Left ventricle myocardium inferior (tissue), 1 donor: Measurements from ENCODE around the gene RAB3C. TPM values are rescaled to one million over a fixed set of nuclear protein-coding genes. Genes with fewer than 3 reads are reported as not detected.

Experiments
- DNase-seq: peaks from one replicate; pipeline ENCODE4 v3.0.0-alpha.2; 2020
- H3K27ac ChIP-seq: fragments of 200-600 bp; replicated peaks from 2 replicates; pipeline ENCODE4 v1.8.0; 2021
- H3K27me3 ChIP-seq: fragments of 200-600 bp; 2 replicates; pipeline ENCODE4 v1.8.0; 2021; ENCODE audit warnings: low read depth
- H3K36me3 ChIP-seq: fragments of 200-600 bp; 2 replicates; pipeline ENCODE4 v1.8.0; 2021
- H3K4me1 ChIP-seq: fragments of 200-600 bp; 2 replicates; pipeline ENCODE4 v1.8.0; 2021
- H3K4me3 ChIP-seq: fragments of 200-600 bp; 2 replicates; pipeline ENCODE4 v1.8.0; 2021; ENCODE audit warnings: mild to moderate bottlenecking, moderate library complexity
- H3K9me3 ChIP-seq: fragments of 200-600 bp; replicated peaks from 2 replicates; pipeline ENCODE4 v1.8.0; 2021
- CTCF ChIP-seq: fragments of 200-600 bp; IDR thresholded peaks from 2 replicates; pipeline ENCODE4 v1.8.0; 2021; ENCODE audit warnings: antibody characterized with exemption, mild to moderate bottlenecking, borderline replicate concordance
- intact Hi-C: fragments of 100-400 bp; cut with micrococcal nuclease; formaldehyde crosslinking; loops from one replicate; pipeline ENCODE4 v1.11.0; 2022
- total RNA-seq: library from RNA; stranded (reverse); fragmentation: NEBNext Ultra II Directional; extraction: Animal tissue kit (Norgen Biotek cat#: 25700); gene quantifications from one replicate; pipeline ENCODE4 v1.2.1, GENCODE V29; 2021
- donor health status: DM: no; HTN: yes; CAD: no; lungs with severe emphysema.

The RAB3C gene
- total RNA-seq, 1 donor from 2014 or later: 1.2 TPM

DNA sequence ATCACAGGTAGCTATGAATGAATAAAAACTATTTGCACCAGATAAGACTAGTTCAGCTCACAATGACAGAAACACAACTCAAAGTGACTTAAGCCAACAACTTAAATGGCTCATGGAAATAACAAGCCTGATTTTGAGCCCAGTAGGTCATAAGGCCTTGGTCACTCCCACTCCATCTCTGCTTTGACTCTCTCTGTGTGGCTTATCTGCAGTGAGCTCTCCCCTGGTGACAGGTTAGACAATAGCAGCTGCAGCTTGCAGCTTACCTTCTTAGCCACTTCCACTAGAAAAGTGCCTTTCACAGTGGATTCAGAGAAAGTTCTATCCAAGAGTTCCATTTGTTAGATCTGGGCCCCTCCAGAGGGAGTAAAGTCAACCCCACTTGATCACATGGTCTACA, 315.7 kb downstream of the RAB3C start:
- no peak for TF ChIP-seq CTCF
- H3K27ac ChIP-seq: no peak overlapping the region
- no peaks in the 10 kb centered on the region for H3K36me3 ChIP-seq
- intact Hi-C loops: no loop called here
- no peaks in the 10 kb centered on the region for H3K27me3 ChIP-seq
- DNase-seq: no peak
- no peaks in the 10 kb centered on the region for H3K9me3 ChIP-seq
- no peak overlapping the region for H3K4me3 ChIP-seq
- peaks cover 7% of the 10 kb centered on the region for H3K4me1 ChIP-seq

- Histone ChIP-seq H3K36me3 (no peaks in the 10 kb centered on the region), H3K4me1 (peaks cover 7% of the 10 kb centered on the region), H3K9me3 (peaks cover 5% of the 10 kb centered on the region), H3K4me3 (no peak overlapping the region), H3K27ac (no peak overlapping the region), H3K27me3 (no peaks in the 10 kb centered on the region)
- no peak for DNase-seq
- intact Hi-C loops: no loop called here
- no peak for TF ChIP-seq CTCF
These were observed 318.4 kb downstream of the RAB3C start for GRCh38 chr5:58901271-58901670.

DNA sequence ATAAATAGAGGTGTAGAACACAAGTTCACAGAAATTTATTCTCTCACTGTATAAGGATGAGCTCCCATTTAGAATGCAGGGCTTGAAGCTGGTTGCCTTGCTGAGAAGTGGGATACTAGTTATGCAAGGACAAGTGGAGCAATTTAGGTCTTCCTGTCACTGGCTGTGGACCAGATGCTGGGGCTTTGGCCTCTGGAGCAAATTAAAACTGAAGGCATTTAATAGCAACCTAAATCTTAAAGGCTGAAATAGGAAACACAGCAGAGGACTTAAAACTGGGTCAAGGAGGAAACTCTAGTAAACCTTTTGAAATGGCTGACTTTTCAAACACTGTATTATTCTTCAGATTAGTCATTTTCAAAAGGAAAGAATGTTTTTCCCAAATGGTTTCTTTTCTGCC, 319.4 kb downstream of the RAB3C start:
- Histone ChIP-seq H3K4me1 (peaks cover 7% of the 10 kb centered on the region), H3K9me3 (peaks cover 9% of the 10 kb centered on the region), H3K27ac (no peak overlapping the region), H3K27me3 (no peaks in the 10 kb centered on the region), H3K36me3 (no peaks in the 10 kb centered on the region), H3K4me3 (no peak overlapping the region)
- no peak for DNase-seq
- TF ChIP-seq CTCF: no peak
- intact Hi-C loops: no loop called here

- Histone ChIP-seq H3K36me3 (no peaks in the 10 kb centered on the region), H3K9me3 (peaks cover 9% of the 10 kb centered on the region), H3K27ac (no peak overlapping the region), H3K4me3 (no peak overlapping the region), H3K4me1 (peaks cover 5% of the 10 kb centered on the region), H3K27me3 (no peaks in the 10 kb centered on the region)
- TF ChIP-seq CTCF: peak; percentile 34
- no peak for DNase-seq
- intact Hi-C loops: no loop called here
These were observed 319.9 kb downstream of the RAB3C start for GRCh38 chr5:58902765-58903164.

DNA sequence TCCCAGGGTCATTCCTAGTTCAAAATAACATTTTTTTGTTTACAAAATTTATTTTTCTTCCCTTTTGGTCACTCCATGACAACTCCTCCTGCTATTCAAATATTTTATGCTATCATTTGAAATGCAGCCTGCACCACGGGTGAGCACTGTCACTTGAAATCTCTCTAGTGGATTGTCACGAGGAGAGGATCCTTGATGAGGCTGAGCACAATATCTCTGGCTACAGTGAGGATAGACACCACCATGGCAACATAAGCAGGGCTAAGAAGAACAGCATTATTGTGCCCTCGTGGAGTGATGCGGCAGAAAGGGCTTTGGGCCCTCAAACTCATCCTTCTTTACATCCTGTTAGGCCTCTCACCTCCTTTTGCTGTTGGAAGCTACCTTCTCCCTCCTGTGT, 321.9 kb downstream of the RAB3C start:
- H3K36me3 ChIP-seq: no peaks in the 10 kb centered on the region
- H3K9me3 ChIP-seq: peaks cover 9% of the 10 kb centered on the region
- H3K27me3 ChIP-seq: no peaks in the 10 kb centered on the region
- intact Hi-C loops: no loop called here
- no peaks in the 10 kb centered on the region for H3K4me1 ChIP-seq
- TF ChIP-seq CTCF: no peak
- DNase-seq: no peak
- no peak overlapping the region for H3K27ac ChIP-seq
- H3K4me3 ChIP-seq: no peak overlapping the region

GRCh38 chr5:58905944-58906343, 323.1 kb downstream of the RAB3C start:
- Histone ChIP-seq H3K4me3 (no peak overlapping the region), H3K9me3 (peaks cover 9% of the 10 kb centered on the region), H3K4me1 (no peaks in the 10 kb centered on the region), H3K36me3 (no peaks in the 10 kb centered on the region), H3K27me3 (no peaks in the 10 kb centered on the region), H3K27ac (no peak overlapping the region)
- no peak for DNase-seq
- TF ChIP-seq CTCF: no peak
- intact Hi-C loops: no loop called here
